ENCODE data around the gene PURB. TPM values are rescaled to one million over a fixed set of nuclear protein-coding genes. Genes with fewer than 3 reads are reported as not detected.
"Not testable (repeated sequence)": the region's sequence is repeated elsewhere in the genome, so short reads cannot be mapped to it uniquely, and the experiment has no call there.

Gene PURB
- total RNA-seq, 1 donor from 2014 or later = 33.6 TPM

GRCh38 chr7:44891372-44891771 lies 6.0 kb upstream of the PURB start:
- no peak for DNase-seq

- DNase-seq = no peak
These were observed 3.9 kb upstream of the PURB start for GRCh38 chr7:44889086-44889781.

GRCh38 chr7:44887293-44887692 lies 2.0 kb upstream of the PURB start:
- no peak for DNase-seq

- no peak for DNase-seq
These were observed 523 bp downstream of the PURB start for GRCh38 chr7:44884621-44885393.

GRCh38 chr7:44883961-44884620 lies 1.2 kb downstream of the PURB start:
- DNase-seq = no peak

GRCh38 chr7:44882899-44883298 lies 2.4 kb downstream of the PURB start:
- DNase-seq = no peak

- DNase-seq = no peak
These were observed 3.7 kb downstream of the PURB start for GRCh38 chr7:44881610-44882009.

GRCh38 chr7:44881066-44881600 lies 4.2 kb downstream of the PURB start:
- no peak for DNase-seq

- DNase-seq = no peak
These were observed 4.9 kb downstream of the PURB start for GRCh38 chr7:44880317-44881018.

GRCh38 chr7:44876393-44876792 lies 8.9 kb downstream of the PURB start:
- DNase-seq = no peak

- DNase-seq = no peak
These were observed 10.1 kb downstream of the PURB start for GRCh38 chr7:44875241-44875640.

GRCh38 chr7:44872787-44873186 lies 12.5 kb downstream of the PURB start:
- no peak for DNase-seq

GRCh38 chr7:44871918-44872317 lies 13.4 kb downstream of the PURB start:
- DNase-seq = not testable (repeated sequence)

- DNase-seq = not testable (repeated sequence)
These were observed 14.6 kb downstream of the PURB start for GRCh38 chr7:44870780-44871179.

- not testable (repeated sequence) for DNase-seq
These were observed 15.0 kb downstream of the PURB start for GRCh38 chr7:44870336-44870735.

- no peak for DNase-seq
These were observed 18.0 kb downstream of the PURB start for GRCh38 chr7:44867073-44867995.

GRCh38 chr7:44861949-44862348 lies 23.4 kb downstream of the PURB start:
- DNase-seq = not testable (repeated sequence)

GRCh38 chr7:44858161-44858560 lies 27.2 kb downstream of the PURB start:
- no peak for DNase-seq

- no peak for DNase-seq
These were observed 30.5 kb downstream of the PURB start for GRCh38 chr7:44854644-44855364.

- no peak for DNase-seq
These were observed 31.9 kb downstream of the PURB start for GRCh38 chr7:44853391-44853790.

Data from skin of body (tissue), 2 donors.